Activated CD4-positive, alpha-beta T cell treated with anti-CD3 and anti-CD28 coated beads, Interleukin-2, amount 10 ng/mL, durations not matched to agents 7 days and 5 days (primary cell): ENCODE data around the gene PHF20. TPM values are rescaled to one million over a fixed set of nuclear protein-coding genes. Genes with fewer than 3 reads are reported as not detected.

Experiments
- CTCF ChIA-PET: fragments of 350-600 bp; sonication (Branson Sonifier 250); formaldehyde crosslinking; loops from one replicate; lab custom pipeline; 2021; ENCODE audit warnings: antibody characterized with exemption; lab: Charles Lee
- POLR2A ChIA-PET: fragments of 350-600 bp; sonication (Branson Sonifier 250); formaldehyde crosslinking; loops from one replicate; lab custom pipeline; 2021; ENCODE audit warnings: antibody characterized with exemption; lab: Charles Lee
- DNase-seq: peaks from one replicate; pipeline ENCODE4 v3.0.0-alpha.2; 2020
- H3K27ac Mint-ChIP-seq: one replicate; pipeline ENCODE4 v1.8.0; 2021; ENCODE audit warnings: mild to moderate bottlenecking, moderate library complexity, mixed read lengths
- H3K27me3 Mint-ChIP-seq: one replicate; pipeline ENCODE4 v1.8.0; 2021; ENCODE audit warnings: mixed read lengths
- H3K36me3 Mint-ChIP-seq: one replicate; pipeline ENCODE4 v1.8.0; 2021; ENCODE audit warnings: low read depth, mixed read lengths
- H3K4me1 Mint-ChIP-seq: one replicate; pipeline ENCODE4 v1.8.0; 2021; ENCODE audit warnings: mixed read lengths
- H3K4me3 Mint-ChIP-seq: one replicate; pipeline ENCODE4 v1.8.0; 2021; ENCODE audit warnings: mild to moderate bottlenecking, moderate library complexity, mixed read lengths
- H3K9me3 Mint-ChIP-seq: one replicate; pipeline ENCODE4 v1.8.0; 2021; ENCODE audit warnings: mixed read lengths
- total RNA-seq, 2 experiments: library from RNA; stranded (reverse); gene quantifications; one replicate each; pipeline ENCODE4 v1.2.3, GENCODE V29; 2021

PHF20 gene
- total RNA-seq, 2 experiments from 2014 or later: 47.8 to 49.0 TPM

DNA sequence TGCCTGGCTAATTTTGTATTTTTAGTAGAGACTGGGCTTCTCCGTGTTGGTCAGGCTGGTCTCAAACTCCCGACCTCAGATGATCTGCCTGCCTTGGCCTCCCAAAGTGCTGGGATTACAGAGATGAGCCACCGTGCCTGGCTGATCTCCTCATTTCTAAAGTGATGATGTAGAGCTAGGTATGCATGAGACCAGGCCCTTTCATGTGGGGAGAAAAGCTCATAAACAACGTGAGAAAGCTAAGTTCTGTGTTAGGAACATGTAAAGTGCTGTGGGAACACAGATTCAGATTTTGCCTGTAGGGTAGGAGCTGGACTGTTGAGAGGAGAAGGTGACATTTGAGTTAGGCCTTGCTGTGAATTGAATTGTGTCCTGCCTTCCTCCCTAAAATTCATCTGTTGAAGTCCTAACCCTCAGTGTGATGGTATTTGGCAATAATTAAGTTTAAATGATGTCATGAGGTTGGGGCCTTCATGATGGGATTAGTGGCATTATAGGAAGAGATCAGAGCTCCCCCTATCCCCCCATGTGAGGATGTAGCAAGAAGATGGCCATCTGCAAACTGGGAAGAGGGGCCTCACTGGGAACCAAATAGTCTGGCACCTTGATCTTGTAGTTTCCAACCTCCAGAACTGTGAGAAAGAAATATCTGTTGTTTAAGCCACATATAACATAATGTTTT lies 133.3 kb downstream of the PHF20 start:
- Mint-ChIP-seq H3K4me3 (no peak overlapping the region), H3K4me1 (peaks cover 20% of the 10 kb centered on the region), H3K36me3 (peaks cover 27% of the 10 kb centered on the region), H3K27ac (no peak overlapping the region), H3K27me3 (no peaks in the 10 kb centered on the region), H3K9me3 (no peaks in the 10 kb centered on the region)
- CTCF ChIA-PET: interaction anchor here (0.5 kb wide), 1 partner anchor 208 kb away, joined by 3 read pairs; no protein-coding TSS in a partner anchor
- POLR2A ChIA-PET: no interaction called here
- no peak for DNase-seq

DNA sequence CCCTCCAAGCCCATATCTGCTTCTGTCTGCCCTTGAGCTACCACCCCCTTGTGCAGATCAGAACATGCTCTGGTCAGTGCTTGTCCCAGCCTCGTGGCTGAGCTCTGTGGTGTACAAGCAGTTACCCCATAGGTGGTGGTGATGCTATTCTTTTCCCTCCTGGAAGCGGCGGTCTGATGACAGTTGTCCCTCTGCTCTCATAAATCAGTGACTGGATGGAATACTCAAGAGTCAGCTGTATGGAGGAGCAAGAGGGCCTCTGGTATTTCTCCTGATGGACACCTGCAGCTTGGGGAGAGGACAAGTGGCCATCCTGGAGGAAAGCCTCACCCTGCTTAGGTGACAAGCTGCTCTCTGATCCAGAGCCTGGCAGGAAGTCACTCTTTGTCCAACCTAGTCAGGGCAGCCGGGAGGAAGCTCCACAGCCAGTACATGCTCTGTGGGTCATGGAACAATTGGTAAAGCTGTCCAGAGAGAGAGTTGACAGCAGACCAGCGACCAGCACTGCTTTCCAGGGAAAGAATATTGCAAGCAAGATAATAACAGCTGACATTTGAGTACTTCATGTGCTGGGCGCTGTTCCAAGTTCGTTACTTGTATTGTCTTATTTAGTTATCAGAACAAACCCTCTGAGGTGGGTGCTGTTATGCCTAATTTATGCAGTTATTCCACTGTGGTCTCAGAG lies 135.3 kb downstream of the PHF20 start:
- no peak for DNase-seq
- POLR2A ChIA-PET: no interaction called here
- Mint-ChIP-seq H3K27ac (no peak overlapping the region), H3K9me3 (no peaks in the 10 kb centered on the region), H3K4me1 (peaks cover 20% of the 10 kb centered on the region), H3K4me3 (no peak overlapping the region), H3K27me3 (no peaks in the 10 kb centered on the region), H3K36me3 (peaks cover 23% of the 10 kb centered on the region)
- CTCF ChIA-PET: interaction anchor here (2.2 kb wide), 1 partner anchor 47 kb away, joined by 5 read pairs; the partner anchor contains the start of gene SCAND1

DNA sequence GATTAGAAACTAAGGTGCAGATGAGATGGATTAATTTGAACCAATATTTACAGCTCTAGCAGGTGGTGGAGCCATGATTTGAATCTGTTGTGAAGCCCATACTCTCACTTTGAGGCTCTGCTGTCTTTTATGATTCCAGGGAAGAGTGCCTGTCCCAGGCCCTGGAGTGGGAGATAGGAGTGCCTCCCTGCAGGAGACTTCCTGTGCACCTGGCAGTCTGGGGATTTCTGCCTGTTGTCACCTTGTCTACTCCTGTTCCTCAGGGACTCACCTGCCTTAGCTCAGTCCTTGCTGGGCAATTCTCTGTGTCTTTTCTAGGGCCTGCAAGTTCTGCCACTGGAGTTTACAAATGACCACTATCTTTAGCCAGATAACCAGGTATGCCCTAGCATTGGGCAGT lies 136.2 kb downstream of the PHF20 start:
- H3K27me3 Mint-ChIP-seq: no peaks in the 10 kb centered on the region
- POLR2A ChIA-PET: no interaction called here
- CTCF ChIA-PET: interaction anchor here (2.2 kb wide), 1 partner anchor 46 kb away, joined by 5 read pairs; the partner anchor contains the start of gene SCAND1
- H3K36me3 Mint-ChIP-seq: peaks cover 19% of the 10 kb centered on the region
- H3K4me3 Mint-ChIP-seq: no peak overlapping the region
- no peak overlapping the region for H3K27ac Mint-ChIP-seq
- DNase-seq: no peak
- H3K4me1 Mint-ChIP-seq: peaks cover 20% of the 10 kb centered on the region
- no peaks in the 10 kb centered on the region for H3K9me3 Mint-ChIP-seq

DNA sequence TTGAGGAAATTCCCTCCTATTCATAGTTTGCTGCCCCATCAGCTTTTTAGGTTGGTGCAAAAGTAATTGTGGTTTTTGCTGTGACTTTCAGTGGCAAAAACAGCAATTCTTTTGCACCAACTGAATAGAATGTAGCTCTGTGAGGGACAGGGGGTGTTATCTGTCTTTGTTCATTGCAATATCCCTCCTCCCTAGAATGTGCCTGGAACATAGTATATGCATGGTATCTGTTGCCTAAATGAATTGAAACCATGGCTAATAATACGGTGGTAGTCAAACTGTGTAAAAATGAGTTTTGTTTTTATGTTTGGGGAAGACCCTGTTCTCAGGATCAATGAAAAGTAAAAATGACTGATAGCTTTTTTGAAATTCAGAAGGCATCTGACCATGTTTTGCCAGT lies 137.4 kb downstream of the PHF20 start:
- no peaks in the 10 kb centered on the region for H3K27me3 Mint-ChIP-seq
- no peaks in the 10 kb centered on the region for H3K9me3 Mint-ChIP-seq
- H3K4me3 Mint-ChIP-seq: no peak overlapping the region
- peaks cover 18% of the 10 kb centered on the region for H3K36me3 Mint-ChIP-seq
- H3K4me1 Mint-ChIP-seq: peaks cover 20% of the 10 kb centered on the region
- ChIA-PET CTCF (interaction anchor here (1.2 kb wide), 1 partner anchor 286 kb away, joined by 3 read pairs; no protein-coding TSS in a partner anchor), POLR2A (interaction anchor here (0.5 kb wide), 1 partner anchor 263 kb away, joined by 4 read pairs; no protein-coding TSS in a partner anchor)
- H3K27ac Mint-ChIP-seq: no peak overlapping the region
- DNase-seq: no peak

DNA sequence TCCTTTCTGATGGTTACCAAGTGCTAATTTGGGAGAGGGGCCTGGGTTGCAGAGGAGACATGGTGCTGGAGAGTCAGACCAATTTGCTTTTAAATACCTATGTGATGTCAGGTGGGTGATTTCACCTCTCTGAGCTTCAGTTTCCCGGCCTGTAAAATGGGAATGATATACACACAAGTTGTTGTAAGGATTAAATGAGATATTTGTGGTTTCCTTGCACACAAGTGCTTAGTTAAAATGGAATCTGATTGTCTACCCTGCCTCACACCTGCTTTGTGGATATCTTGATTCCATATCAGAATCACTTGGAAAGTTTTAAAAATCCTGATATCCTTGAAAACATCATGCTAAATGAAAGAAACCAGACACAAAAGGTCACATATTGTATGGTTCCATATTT lies 138.0 kb downstream of the PHF20 start:
- ChIA-PET CTCF (interaction anchor here (1.2 kb wide), 1 partner anchor 286 kb away, joined by 3 read pairs; no protein-coding TSS in a partner anchor), POLR2A (no interaction called here)
- Mint-ChIP-seq H3K4me1 (peaks cover 19% of the 10 kb centered on the region), H3K27me3 (no peaks in the 10 kb centered on the region), H3K9me3 (no peaks in the 10 kb centered on the region), H3K36me3 (peaks cover 22% of the 10 kb centered on the region), H3K27ac (no peak overlapping the region), H3K4me3 (no peak overlapping the region)
- DNase-seq: no peak

- H3K36me3 Mint-ChIP-seq: peaks cover 17% of the 10 kb centered on the region
- no peak for DNase-seq
- no peak overlapping the region for H3K27ac Mint-ChIP-seq
- H3K4me1 Mint-ChIP-seq: peaks cover 14% of the 10 kb centered on the region
- H3K4me3 Mint-ChIP-seq: no peak overlapping the region
- ChIA-PET POLR2A (interaction anchor here (0.7 kb wide), 1 partner anchor 342 kb away, joined by 3 read pairs; no protein-coding TSS in a partner anchor), CTCF (no interaction called here)
- no peaks in the 10 kb centered on the region for H3K9me3 Mint-ChIP-seq
- no peaks in the 10 kb centered on the region for H3K27me3 Mint-ChIP-seq
These were observed 138.4 kb downstream of the PHF20 start for GRCh38 chr20:35910254-35910653.

DNA sequence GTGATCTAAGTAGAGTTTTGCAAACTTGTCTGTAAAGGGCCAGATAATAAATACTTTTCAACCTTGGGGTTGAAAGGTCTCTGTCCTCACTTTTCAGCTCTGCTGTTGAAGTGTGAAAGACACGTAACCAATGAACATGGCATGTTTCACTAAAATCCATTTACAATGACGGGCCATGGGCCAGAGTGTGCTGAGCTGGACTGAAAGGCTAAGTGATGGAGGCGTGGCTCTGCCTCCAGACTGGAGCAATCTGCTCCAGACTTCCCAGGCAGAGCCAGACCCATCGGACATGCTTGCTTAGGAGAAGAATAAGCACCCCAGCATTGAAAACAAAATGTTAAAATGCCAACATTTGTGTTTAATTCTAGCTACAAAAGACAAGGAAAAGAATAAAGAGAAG lies 141.1 kb downstream of the PHF20 start:
- H3K4me3 Mint-ChIP-seq: no peak overlapping the region
- no peak for DNase-seq
- H3K9me3 Mint-ChIP-seq: no peaks in the 10 kb centered on the region
- H3K4me1 Mint-ChIP-seq: peaks cover 12% of the 10 kb centered on the region
- ChIA-PET CTCF (interaction anchor here (2.0 kb wide), 1 partner anchor 41 kb away, joined by 5 read pairs; the partner anchor contains the start of gene SCAND1), POLR2A (no interaction called here)
- peaks cover 25% of the 10 kb centered on the region for H3K36me3 Mint-ChIP-seq
- H3K27ac Mint-ChIP-seq: no peak overlapping the region
- no peaks in the 10 kb centered on the region for H3K27me3 Mint-ChIP-seq

- H3K36me3 Mint-ChIP-seq: peaks cover 40% of the 10 kb centered on the region
These were observed 145.3 kb downstream of the PHF20 start for GRCh38 chr20:35917077-35917476.

DNA sequence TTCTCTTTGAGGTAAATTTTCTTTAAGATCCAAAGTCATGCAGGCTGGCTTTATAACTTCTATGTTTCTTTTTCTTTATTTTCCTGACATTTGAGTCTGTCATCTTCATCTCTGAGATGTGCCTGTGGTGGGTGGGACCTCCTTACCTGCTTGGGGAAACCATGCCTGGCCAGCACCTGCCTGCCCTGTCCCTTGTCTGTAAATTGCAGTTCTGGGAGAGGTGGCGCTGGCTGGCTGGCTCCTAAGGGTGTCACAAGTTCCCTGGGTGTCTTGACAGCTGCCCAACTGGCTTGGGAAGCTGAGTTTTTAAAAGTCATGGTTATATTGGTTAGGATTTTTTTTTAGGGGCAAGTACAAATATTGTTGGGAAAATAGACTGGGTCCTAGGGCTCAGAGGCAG lies 146.2 kb downstream of the PHF20 start:
- H3K27me3 Mint-ChIP-seq: no peaks in the 10 kb centered on the region
- H3K36me3 Mint-ChIP-seq: peaks cover 40% of the 10 kb centered on the region
- no peak for DNase-seq
- POLR2A ChIA-PET: no interaction called here
- no peak overlapping the region for H3K4me3 Mint-ChIP-seq
- CTCF ChIA-PET: interaction anchor here (0.6 kb wide), 1 partner anchor 37 kb away, joined by 6 read pairs; no protein-coding TSS in a partner anchor
- H3K27ac Mint-ChIP-seq: no peak overlapping the region
- no peaks in the 10 kb centered on the region for H3K9me3 Mint-ChIP-seq
- H3K4me1 Mint-ChIP-seq: no peaks in the 10 kb centered on the region

More at GRCh38 chr20:35917077-35917476, 145.3 kb downstream of the PHF20 start:
- Mint-ChIP-seq H3K4me3 (no peak overlapping the region), H3K27ac (no peak overlapping the region), H3K4me1 (no peaks in the 10 kb centered on the region), H3K27me3 (no peaks in the 10 kb centered on the region), H3K9me3 (no peaks in the 10 kb centered on the region)
- POLR2A ChIA-PET: no interaction called here
- DNase-seq: no peak
- CTCF ChIA-PET: interaction anchor here (2.2 kb wide), 1 partner anchor 37 kb away, joined by 6 read pairs; the partner anchor contains the start of gene SCAND1

- Mint-ChIP-seq H3K36me3 (peaks cover 29% of the 10 kb centered on the region), H3K27me3 (no peaks in the 10 kb centered on the region), H3K4me1 (no peaks in the 10 kb centered on the region), H3K9me3 (no peaks in the 10 kb centered on the region), H3K27ac (no peak overlapping the region), H3K4me3 (no peak overlapping the region)
- POLR2A ChIA-PET: no interaction called here
- DNase-seq: no peak
- CTCF ChIA-PET: interaction anchor here (0.7 kb wide), 1 partner anchor 475 kb away, joined by 4 read pairs; no protein-coding TSS in a partner anchor
These were observed 148.7 kb downstream of the PHF20 start for GRCh38 chr20:35920523-35920922.

- H3K36me3 Mint-ChIP-seq: peaks cover 21% of the 10 kb centered on the region
- no peaks in the 10 kb centered on the region for H3K27me3 Mint-ChIP-seq
These were observed 157.5 kb downstream of the PHF20 start for GRCh38 chr20:35929301-35929700.

DNA sequence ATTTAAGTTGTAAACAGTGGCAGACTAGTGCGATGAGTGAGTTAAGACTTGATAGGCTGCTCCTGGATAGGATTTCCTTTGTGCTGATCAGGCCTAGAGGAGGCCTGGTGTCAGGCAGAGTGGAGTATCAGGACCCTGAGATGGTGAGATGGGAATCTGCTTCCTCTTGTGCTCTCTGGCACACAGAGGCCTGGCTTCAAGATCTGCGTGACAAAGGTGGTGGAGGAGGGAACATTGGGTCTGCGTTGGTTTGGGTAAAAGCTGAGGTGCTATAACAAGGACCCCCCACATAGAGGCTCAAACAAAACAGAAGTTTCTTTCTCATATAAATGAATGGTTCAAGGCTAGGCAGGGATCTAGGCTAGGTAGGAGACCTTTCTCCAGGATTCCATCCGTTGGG lies 162.2 kb downstream of the PHF20 start:
- ChIA-PET POLR2A (interaction anchor here (0.6 kb wide), 1 partner anchor 19 kb away, joined by 3 read pairs; no protein-coding TSS in a partner anchor), CTCF (interaction anchor here (2.1 kb wide), 1 partner anchor 20 kb away, joined by 9 read pairs; the partner anchor contains the start of gene SCAND1)
- H3K36me3 Mint-ChIP-seq: peaks cover 20% of the 10 kb centered on the region
- DNase-seq: no peak
- no peaks in the 10 kb centered on the region for H3K27me3 Mint-ChIP-seq
- H3K9me3 Mint-ChIP-seq: no peaks in the 10 kb centered on the region
- no peak overlapping the region for H3K4me3 Mint-ChIP-seq
- no peak overlapping the region for H3K27ac Mint-ChIP-seq
- peaks cover 19% of the 10 kb centered on the region for H3K4me1 Mint-ChIP-seq

More at GRCh38 chr20:35929301-35929700, 157.5 kb downstream of the PHF20 start:
- POLR2A ChIA-PET: no interaction called here
- Mint-ChIP-seq H3K4me3 (no peak overlapping the region), H3K27ac (no peak overlapping the region), H3K4me1 (peaks cover 11% of the 10 kb centered on the region), H3K9me3 (no peaks in the 10 kb centered on the region)
- DNase-seq: no peak
- CTCF ChIA-PET: interaction anchor here (2.2 kb wide), 1 partner anchor 24 kb away, joined by 9 read pairs; the partner anchor contains the start of gene SCAND1
